ENCODE results near the gene TXNL4B.

Gene TXNL4B

DNA sequence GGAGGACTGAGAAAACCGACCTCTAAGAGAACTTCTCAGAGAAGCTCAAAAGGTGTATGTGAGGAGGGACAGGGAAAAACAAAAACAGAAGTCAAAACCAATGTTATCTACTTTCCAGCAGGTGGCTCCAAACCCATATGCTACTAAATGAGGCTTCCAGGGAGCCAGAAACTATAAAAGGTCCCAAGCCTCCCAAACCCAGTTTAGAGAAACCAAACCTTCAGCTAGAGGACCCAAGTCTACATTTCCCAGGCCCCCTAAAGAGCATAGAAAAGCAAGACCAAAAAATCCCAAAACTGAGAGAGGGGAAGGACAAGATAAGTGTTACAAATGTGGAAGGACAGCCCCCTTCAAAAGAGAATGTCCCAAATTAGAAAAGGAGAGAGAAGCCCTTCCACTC is 26.7 kb downstream of the TXNL4B start (continued):
- no peak for TF ChIP-seq BCL11A (tag by site-specific recombination; IDR thresholded peaks at IDR 0.05; ENCODE audit: low read depth)
- TF ChIP-seq, protein P1, sequence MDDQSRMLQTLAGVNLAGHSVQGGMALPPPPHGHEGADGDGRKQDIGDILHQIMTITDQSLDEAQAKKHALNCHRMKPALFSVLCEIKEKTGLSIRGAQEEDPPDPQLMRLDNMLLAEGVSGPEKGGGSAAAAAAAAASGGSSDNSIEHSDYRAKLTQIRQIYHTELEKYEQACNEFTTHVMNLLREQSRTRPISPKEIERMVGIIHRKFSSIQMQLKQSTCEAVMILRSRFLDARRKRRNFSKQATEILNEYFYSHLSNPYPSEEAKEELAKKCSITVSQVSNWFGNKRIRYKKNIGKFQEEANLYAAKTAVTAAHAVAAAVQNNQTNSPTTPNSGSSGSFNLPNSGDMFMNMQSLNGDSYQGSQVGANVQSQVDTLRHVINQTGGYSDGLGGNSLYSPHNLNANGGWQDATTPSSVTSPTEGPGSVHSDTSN (CRISPR knock-in tag; IDR thresholded peaks at IDR 0.05) = no peak
- TF ChIP-seq ZNF701 (tag by site-specific recombination; IDR thresholded peaks at IDR 0.05) = no peak

DNA sequence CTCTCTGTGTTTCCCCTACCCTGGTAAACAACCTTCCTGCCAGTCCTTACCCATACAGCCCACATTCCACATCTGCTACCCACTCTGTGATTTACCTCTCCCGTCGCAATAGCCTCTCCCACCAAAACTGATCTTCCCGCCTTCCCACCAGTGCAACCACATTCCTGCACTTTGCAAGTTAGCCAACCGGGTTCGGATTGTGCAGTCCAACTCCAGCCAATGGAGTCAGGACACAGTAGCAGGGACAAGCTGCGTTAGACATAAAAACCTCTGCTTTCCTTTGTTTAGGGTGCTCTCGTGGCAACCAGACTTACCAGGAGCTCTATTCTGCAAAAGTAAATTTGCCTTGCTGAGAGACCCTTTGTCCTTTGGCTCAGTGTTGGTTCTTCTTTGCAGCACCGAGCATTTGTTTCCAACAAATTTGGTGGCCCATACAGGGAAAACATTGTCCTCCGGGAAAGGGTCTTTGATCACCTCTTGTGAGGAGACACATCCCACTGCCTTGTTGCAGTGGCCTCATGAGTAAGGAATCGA is 29.0 kb downstream of the TXNL4B start:
- ChIA-PET CTCF (no interaction called here), POLR2A (no interaction called here)

DNA sequence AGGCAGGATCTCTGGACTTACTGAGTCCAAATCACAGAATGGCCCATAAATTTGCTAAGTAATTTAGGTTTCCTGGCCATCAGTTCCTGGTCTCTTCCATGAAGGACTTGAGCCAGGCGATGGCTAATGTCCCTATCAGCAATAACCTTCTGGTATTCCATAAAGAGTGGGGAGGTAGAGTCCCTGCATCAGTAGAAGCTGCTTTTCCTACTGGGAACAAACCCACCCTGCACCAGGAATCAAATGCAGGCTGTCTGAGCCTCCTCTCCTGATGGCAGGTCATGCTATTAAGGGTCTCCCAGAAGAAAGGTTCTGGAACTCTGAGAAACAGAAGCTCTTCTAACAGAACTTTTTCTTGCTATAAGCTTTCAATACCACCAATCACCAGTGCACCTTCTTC is 31.9 kb downstream of the TXNL4B start:
- ChIA-PET CTCF (interaction anchor here (0.5 kb wide), 2 partner anchors 452 to 496 kb away, joined by 3 to 5 read pairs; no protein-coding TSS in a partner anchor), POLR2A (no interaction called here)
- Histone ChIP-seq H3K4me3 (ENCODE audit: low read depth, low read length) (no peak overlapping the region), H3K36me3 (ENCODE audit: control insufficient read depth in 2 of 2, insufficient read depth in 1 of 2, low read length in 2 of 2) (no peaks in the 10 kb centered on the region), H3K27ac (ENCODE audit: extremely low read depth, low read depth, low read length) (no peak overlapping the region), H3K4me1 (ENCODE audit: control insufficient read depth, insufficient read depth, low read length) (no peaks in the 10 kb centered on the region), H3K9me3 (ENCODE audit: control insufficient read depth, insufficient read depth, low read depth, low read length) (no peaks in the 10 kb centered on the region)
- no peak for TF ChIP-seq ZNF280C (tag by site-specific recombination; IDR thresholded peaks at IDR 0.05)
- TF ChIP-seq ZNF529 (tag by site-specific recombination; IDR thresholded peaks at IDR 0.05; ENCODE audit: insufficient replicate concordance) = no peak
- no peak for TF ChIP-seq SALL2 (tag by site-specific recombination; IDR thresholded peaks at IDR 0.05; ENCODE audit: borderline replicate concordance)
- TF ChIP-seq ZNF366 (tag by site-specific recombination; conservative IDR thresholded peaks at IDR 0.05) = no peak
- TF ChIP-seq ZNF354C (tag by site-specific recombination; IDR thresholded peaks at IDR 0.05; ENCODE audit: borderline replicate concordance, low read depth) = no peak
- TF ChIP-seq REPIN1 (tag by site-specific recombination; IDR thresholded peaks at IDR 0.05; ENCODE audit: low read depth) = no peak
- TF ChIP-seq ZBTB20 (tag by site-specific recombination; IDR thresholded peaks at IDR 0.05) = no peak
- no peak for TF ChIP-seq KLF16 (tag by site-specific recombination; IDR thresholded peaks at IDR 0.05)

More for the DNA sequence above, 29.0 kb downstream of the TXNL4B start:
- Histone ChIP-seq H3K4me1 (ENCODE audit: control insufficient read depth, insufficient read depth, low read length) (no peaks in the 10 kb centered on the region), H3K4me3 (ENCODE audit: low read depth, low read length) (no peak overlapping the region), H3K36me3 (ENCODE audit: control insufficient read depth in 2 of 2, insufficient read depth in 1 of 2, low read length in 2 of 2) (no peaks in the 10 kb centered on the region), H3K9me3 (ENCODE audit: control insufficient read depth, insufficient read depth, low read depth, low read length) (no peaks in the 10 kb centered on the region), H3K27ac (ENCODE audit: extremely low read depth, low read depth, low read length) (no peak overlapping the region)
- no peak for TF ChIP-seq ZNF76 (tag by site-specific recombination; IDR thresholded peaks at IDR 0.05; ENCODE audit: borderline replicate concordance, low read depth)
- TF ChIP-seq FEZF1 (tag by site-specific recombination; IDR thresholded peaks at IDR 0.05) = no peak
- TF ChIP-seq ZXDB (tag by site-specific recombination; IDR thresholded peaks at IDR 0.05) = no peak
- TF ChIP-seq KLF10 (tag by site-specific recombination; IDR thresholded peaks at IDR 0.05) = no peak
- TF ChIP-seq ZNF692 (tag by site-specific recombination; IDR thresholded peaks at IDR 0.05) = no peak
- TF ChIP-seq ZNF132 (tag by site-specific recombination; IDR thresholded peaks at IDR 0.05; ENCODE audit: borderline replicate concordance) = no peak
- TF ChIP-seq ZSCAN18 (tag by site-specific recombination; IDR thresholded peaks at IDR 0.05) = no peak
- TF ChIP-seq ZNF830 (tag by site-specific recombination; IDR thresholded peaks at IDR 0.05; ENCODE audit: low read depth) = no peak
- no peak for TF ChIP-seq HOXA7 (CRISPR knock-in tag; IDR thresholded peaks at IDR 0.05; ENCODE audit: borderline replicate concordance)
- no peak for TF ChIP-seq TRIM28 (IDR thresholded peaks at IDR 0.05; ENCODE audit: borderline replicate concordance, low read length)
- no peak for TF ChIP-seq SP2 (tag by site-specific recombination; IDR thresholded peaks at IDR 0.05)
- no peak for TF ChIP-seq ZNF704 (tag by site-specific recombination; IDR thresholded peaks at IDR 0.05)
- no peak for TF ChIP-seq ZNF112 (tag by site-specific recombination; IDR thresholded peaks at IDR 0.05)
- TF ChIP-seq ZNF776 (tag by site-specific recombination; IDR thresholded peaks at IDR 0.05; ENCODE audit: borderline replicate concordance) = no peak
- TF ChIP-seq, protein P2, sequence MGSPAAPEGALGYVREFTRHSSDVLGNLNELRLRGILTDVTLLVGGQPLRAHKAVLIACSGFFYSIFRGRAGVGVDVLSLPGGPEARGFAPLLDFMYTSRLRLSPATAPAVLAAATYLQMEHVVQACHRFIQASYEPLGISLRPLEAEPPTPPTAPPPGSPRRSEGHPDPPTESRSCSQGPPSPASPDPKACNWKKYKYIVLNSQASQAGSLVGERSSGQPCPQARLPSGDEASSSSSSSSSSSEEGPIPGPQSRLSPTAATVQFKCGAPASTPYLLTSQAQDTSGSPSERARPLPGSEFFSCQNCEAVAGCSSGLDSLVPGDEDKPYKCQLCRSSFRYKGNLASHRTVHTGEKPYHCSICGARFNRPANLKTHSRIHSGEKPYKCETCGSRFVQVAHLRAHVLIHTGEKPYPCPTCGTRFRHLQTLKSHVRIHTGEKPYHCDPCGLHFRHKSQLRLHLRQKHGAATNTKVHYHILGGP (tag by site-specific recombination; IDR thresholded peaks at IDR 0.05) = no peak
- no peak for TF ChIP-seq ZEB2 (tag by site-specific recombination; IDR thresholded peaks at IDR 0.05)
- TF ChIP-seq ZNF324 (tag by site-specific recombination; IDR thresholded peaks at IDR 0.05) = no peak

All from HEK293 (cell line).